Measurements from ENCODE around the gene CDH23.

CDH23 gene

DNA sequence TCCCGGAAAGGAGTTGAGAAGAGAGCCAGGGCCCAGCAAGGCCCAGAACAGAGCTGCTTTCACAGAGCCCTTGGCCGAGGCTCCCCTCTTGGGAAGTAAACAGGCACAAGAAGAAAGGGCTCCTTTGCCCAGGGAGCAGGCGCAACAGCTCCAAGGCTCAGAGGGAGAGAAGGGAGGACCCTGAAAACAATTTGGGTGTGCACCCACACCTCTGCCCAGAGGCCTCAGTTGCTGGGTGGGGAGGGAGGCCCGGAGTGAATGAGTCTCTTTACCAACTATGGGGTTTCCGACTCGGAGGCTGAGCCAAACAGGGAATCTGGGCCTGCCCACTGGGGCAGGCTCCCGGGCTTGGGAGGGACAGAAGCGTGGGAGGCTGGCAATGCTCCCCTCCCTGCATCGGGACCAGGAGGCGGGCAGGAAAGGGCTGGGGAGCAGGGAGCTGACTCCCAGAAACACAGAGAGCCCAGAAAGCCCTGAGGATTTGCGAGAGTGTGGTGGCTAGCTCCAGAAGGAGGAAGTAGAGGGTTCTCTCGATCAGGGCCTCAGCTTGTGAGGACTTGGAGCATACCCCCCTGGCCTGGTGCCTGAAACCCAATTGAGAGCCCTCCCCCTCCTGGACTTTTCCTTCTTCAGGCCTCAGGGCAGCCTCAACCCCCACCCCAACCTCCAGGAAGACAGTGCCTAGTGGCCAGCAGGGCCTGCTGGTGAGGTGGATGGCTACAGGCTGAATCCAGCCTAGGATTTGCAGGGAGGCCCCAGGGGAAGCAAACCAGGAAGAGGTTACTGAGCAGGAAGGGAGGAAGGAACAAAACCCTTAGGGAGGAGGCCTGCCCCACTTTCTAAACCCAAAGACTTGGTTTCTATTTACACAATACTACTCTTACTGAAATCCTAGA is 316.7 kb downstream of the CDH23 start:
- Histone ChIP-seq H3K4me2 (ENCODE audit: low read length) (no peak overlapping the region), H3K79me2 (ENCODE audit: control insufficient read depth, insufficient read depth, low read length, poor library complexity) (no peaks in the 10 kb centered on the region), H2BK5ac (ENCODE audit: low read depth, low read length, poor library complexity) (no peak overlapping the region), H3K18ac (ENCODE audit: low read length) (no peak overlapping the region), H3K36me3 (ENCODE audit: control insufficient read depth in 1 of 2, insufficient read depth in 2 of 2, low read length in 2 of 2) (no peaks in the 10 kb centered on the region), H3K23ac (ENCODE audit: low read length) (no peak overlapping the region), H2AFZ (ENCODE audit: insufficient read depth, low read length, poor library complexity) (no peak overlapping the region), H3K14ac (ENCODE audit: low read length) (no peak overlapping the region), H2BK120ac (ENCODE audit: insufficient read depth, low read length, poor library complexity) (no peak overlapping the region), H4K91ac (ENCODE audit: low read depth, low read length) (peak overlapping the region; percentile 7), H2AK5ac (ENCODE audit: low read length) (no peak overlapping the region), H3K4ac (ENCODE audit: low read depth, low read length) (no peak overlapping the region), H4K12ac (ENCODE audit: low read depth, low read length) (no peak overlapping the region), H2BK12ac (ENCODE audit: low read length) (no peak overlapping the region), H3K79me1 (ENCODE audit: low read length) (no peaks in the 10 kb centered on the region), H3K4me1 (ENCODE audit: control insufficient read depth in 1 of 2, insufficient read depth in 2 of 2, low read length in 2 of 2) (no peaks in the 10 kb centered on the region), H3K9me3 (ENCODE audit: insufficient read depth, low read depth, low read length) (peaks cover 3% of the 10 kb centered on the region), H3K27ac (ENCODE audit: low read depth, low read length) (no peak overlapping the region), H3K27me3 (ENCODE audit: insufficient read depth, low read length) (no peaks in the 10 kb centered on the region), H3K9ac (ENCODE audit: low read length) (no peak overlapping the region), H3K4me3 (ENCODE audit: low read depth, low read length) (no peak overlapping the region), H4K8ac (ENCODE audit: low read depth, low read length) (no peak overlapping the region)
- WGBS (ENCODE audit: extremely low coverage, insufficient coverage, insufficient read length): no CpG with 5 or more reads among the region's 12 CpGs
- DNase-seq: peak in 1 of 2 donors; percentile 12

DNA sequence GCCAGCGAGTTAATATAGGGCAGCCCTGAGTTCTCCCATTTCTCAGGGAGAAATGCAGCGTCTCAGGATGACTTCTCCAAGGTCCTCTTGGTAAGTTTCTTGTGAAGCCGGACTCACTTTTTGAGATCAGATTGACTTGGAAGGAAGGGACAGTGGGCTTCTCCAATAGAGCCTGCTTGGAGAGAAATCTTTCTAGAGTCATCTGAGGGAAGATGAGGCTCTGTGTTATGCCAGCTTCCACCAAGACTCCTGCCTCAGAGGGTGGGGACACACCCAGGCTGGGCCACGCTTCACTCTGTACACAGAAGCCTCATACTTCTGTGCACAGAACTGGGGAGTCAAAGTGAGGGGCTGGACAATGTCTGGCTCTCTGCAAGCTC is 317.3 kb downstream of the CDH23 start:
- Histone ChIP-seq H3K27me3 (ENCODE audit: insufficient read depth, low read length) (no peaks in the 10 kb centered on the region), H3K4ac (ENCODE audit: low read depth, low read length) (no peak overlapping the region), H2AK5ac (ENCODE audit: low read length) (no peak overlapping the region), H4K12ac (ENCODE audit: low read depth, low read length) (no peak overlapping the region), H3K4me3 (ENCODE audit: low read depth, low read length) (no peak overlapping the region), H3K4me1 (ENCODE audit: control insufficient read depth in 1 of 2, insufficient read depth in 2 of 2, low read length in 2 of 2) (no peaks in the 10 kb centered on the region), H4K8ac (ENCODE audit: low read depth, low read length) (no peak overlapping the region), H3K79me2 (ENCODE audit: control insufficient read depth, insufficient read depth, low read length, poor library complexity) (no peaks in the 10 kb centered on the region), H2BK120ac (ENCODE audit: insufficient read depth, low read length, poor library complexity) (no peak overlapping the region), H3K79me1 (ENCODE audit: low read length) (no peaks in the 10 kb centered on the region), H3K36me3 (ENCODE audit: control insufficient read depth in 1 of 2, insufficient read depth in 2 of 2, low read length in 2 of 2) (no peaks in the 10 kb centered on the region), H2AFZ (ENCODE audit: insufficient read depth, low read length, poor library complexity) (no peak overlapping the region), H2BK12ac (ENCODE audit: low read length) (no peak overlapping the region), H3K9me3 (ENCODE audit: insufficient read depth, low read depth, low read length) (peaks cover 2% of the 10 kb centered on the region), H3K9ac (ENCODE audit: low read length) (no peak overlapping the region), H3K27ac (ENCODE audit: low read depth, low read length) (no peak overlapping the region), H3K14ac (ENCODE audit: low read length) (no peak overlapping the region), H4K91ac (ENCODE audit: low read depth, low read length) (no peak overlapping the region), H3K18ac (ENCODE audit: low read length) (no peak overlapping the region), H2BK5ac (ENCODE audit: low read depth, low read length, poor library complexity) (no peak overlapping the region), H3K4me2 (ENCODE audit: low read length) (no peak overlapping the region), H3K23ac (ENCODE audit: low read length) (no peak overlapping the region)
- DNase-seq: no peak
- WGBS (ENCODE audit: extremely low coverage, insufficient coverage, insufficient read length): no CpG with 5 or more reads among the region's 4 CpGs

DNA sequence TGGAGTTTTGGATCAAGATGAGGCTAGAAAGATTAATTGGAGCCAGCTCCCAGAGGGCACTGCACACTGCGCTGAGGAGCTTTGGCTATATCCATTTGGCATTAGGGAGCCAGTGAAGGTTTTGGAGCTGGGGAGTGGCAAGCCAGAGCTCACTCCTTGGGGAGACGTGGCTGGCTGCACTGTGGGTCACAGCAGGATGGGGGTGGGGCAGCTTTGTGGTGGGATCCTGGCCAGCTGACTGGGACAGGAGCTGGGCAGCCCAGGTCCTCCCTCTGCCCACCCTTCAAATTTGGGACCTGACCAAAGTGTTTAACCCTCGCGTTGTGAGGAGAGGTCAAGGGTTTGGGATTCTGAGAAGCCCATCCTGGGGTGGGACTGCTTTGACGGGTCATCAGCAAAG is 317.9 kb downstream of the CDH23 start:
- WGBS (ENCODE audit: extremely low coverage, insufficient coverage, insufficient read length): no CpG with 5 or more reads among the region's 5 CpGs
- H3K4ac ChIP-seq (ENCODE audit: low read depth, low read length): no peak overlapping the region
- no peak overlapping the region for H2BK120ac ChIP-seq (ENCODE audit: insufficient read depth, low read length, poor library complexity)
- H3K4me2 ChIP-seq (ENCODE audit: low read length): no peak overlapping the region
- no peak overlapping the region for H3K14ac ChIP-seq (ENCODE audit: low read length)
- no peak overlapping the region for H3K9ac ChIP-seq (ENCODE audit: low read length)
- H4K91ac ChIP-seq (ENCODE audit: low read depth, low read length): no peak overlapping the region
- H2AK5ac ChIP-seq (ENCODE audit: low read length): no peak overlapping the region
- no peaks in the 10 kb centered on the region for H3K79me1 ChIP-seq (ENCODE audit: low read length)
- no peak overlapping the region for H2AFZ ChIP-seq (ENCODE audit: insufficient read depth, low read length, poor library complexity)
- H3K9me3 ChIP-seq (ENCODE audit: insufficient read depth, low read depth, low read length): peaks cover 2% of the 10 kb centered on the region
- no peak overlapping the region for H2BK12ac ChIP-seq (ENCODE audit: low read length)
- H2BK5ac ChIP-seq (ENCODE audit: low read depth, low read length, poor library complexity): no peak overlapping the region
- no peak for DNase-seq
- H4K8ac ChIP-seq (ENCODE audit: low read depth, low read length): no peak overlapping the region
- no peak overlapping the region for H3K23ac ChIP-seq (ENCODE audit: low read length)
- no peaks in the 10 kb centered on the region for H3K4me1 ChIP-seq (ENCODE audit: control insufficient read depth in 1 of 2, insufficient read depth in 2 of 2, low read length in 2 of 2)
- no peak overlapping the region for H3K18ac ChIP-seq (ENCODE audit: low read length)
- no peaks in the 10 kb centered on the region for H3K79me2 ChIP-seq (ENCODE audit: control insufficient read depth, insufficient read depth, low read length, poor library complexity)
- H4K12ac ChIP-seq (ENCODE audit: low read depth, low read length): no peak overlapping the region
- H3K27ac ChIP-seq (ENCODE audit: low read depth, low read length): no peak overlapping the region
- H3K27me3 ChIP-seq (ENCODE audit: insufficient read depth, low read length): no peaks in the 10 kb centered on the region
- H3K4me3 ChIP-seq (ENCODE audit: low read depth, low read length): no peak overlapping the region
- H3K36me3 ChIP-seq (ENCODE audit: control insufficient read depth in 1 of 2, insufficient read depth in 2 of 2, low read length in 2 of 2): no peaks in the 10 kb centered on the region

DNA sequence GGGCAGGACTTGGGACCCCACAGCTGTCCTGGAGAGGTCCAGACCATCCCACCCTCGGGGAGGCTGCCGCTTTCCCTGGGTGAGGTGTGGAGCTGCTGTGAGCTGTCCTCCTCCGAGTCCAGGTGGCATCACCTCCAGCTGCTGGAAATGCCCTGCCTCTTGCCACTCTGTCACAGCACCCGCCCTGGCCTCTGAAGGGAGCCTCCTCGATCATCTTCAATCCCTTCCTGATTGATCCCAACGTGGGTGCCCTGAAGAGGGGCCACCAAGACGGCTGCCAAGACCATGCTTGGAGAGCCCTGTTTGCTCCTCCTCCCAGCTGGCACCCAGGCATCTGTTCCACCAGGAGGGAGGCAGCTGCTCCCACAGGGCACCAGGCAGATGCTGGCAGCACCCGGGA is 318.3 kb downstream of the CDH23 start:
- H3K18ac ChIP-seq (ENCODE audit: low read length): no peak overlapping the region
- H3K14ac ChIP-seq (ENCODE audit: low read length): no peak overlapping the region
- no peak overlapping the region for H4K12ac ChIP-seq (ENCODE audit: low read depth, low read length)
- H3K4me2 ChIP-seq (ENCODE audit: low read length): no peak overlapping the region
- peaks cover 2% of the 10 kb centered on the region for H3K9me3 ChIP-seq (ENCODE audit: insufficient read depth, low read depth, low read length)
- DNase-seq: no peak
- no peak overlapping the region for H3K9ac ChIP-seq (ENCODE audit: low read length)
- H3K4me1 ChIP-seq (ENCODE audit: control insufficient read depth in 1 of 2, insufficient read depth in 2 of 2, low read length in 2 of 2): no peaks in the 10 kb centered on the region
- H2BK12ac ChIP-seq (ENCODE audit: low read length): no peak overlapping the region
- no peak overlapping the region for H2BK5ac ChIP-seq (ENCODE audit: low read depth, low read length, poor library complexity)
- WGBS (ENCODE audit: extremely low coverage, insufficient coverage, insufficient read length): no CpG with 5 or more reads among the region's 8 CpGs
- H4K91ac ChIP-seq (ENCODE audit: low read depth, low read length): no peak overlapping the region
- no peaks in the 10 kb centered on the region for H3K36me3 ChIP-seq (ENCODE audit: control insufficient read depth in 1 of 2, insufficient read depth in 2 of 2, low read length in 2 of 2)
- H3K27ac ChIP-seq (ENCODE audit: low read depth, low read length): no peak overlapping the region
- no peak overlapping the region for H2AK5ac ChIP-seq (ENCODE audit: low read length)
- no peak overlapping the region for H2AFZ ChIP-seq (ENCODE audit: insufficient read depth, low read length, poor library complexity)
- H3K27me3 ChIP-seq (ENCODE audit: insufficient read depth, low read length): no peaks in the 10 kb centered on the region
- H4K8ac ChIP-seq (ENCODE audit: low read depth, low read length): no peak overlapping the region
- H3K4me3 ChIP-seq (ENCODE audit: low read depth, low read length): no peak overlapping the region
- no peak overlapping the region for H2BK120ac ChIP-seq (ENCODE audit: insufficient read depth, low read length, poor library complexity)
- no peak overlapping the region for H3K4ac ChIP-seq (ENCODE audit: low read depth, low read length)
- no peak overlapping the region for H3K23ac ChIP-seq (ENCODE audit: low read length)
- no peaks in the 10 kb centered on the region for H3K79me2 ChIP-seq (ENCODE audit: control insufficient read depth, insufficient read depth, low read length, poor library complexity)
- H3K79me1 ChIP-seq (ENCODE audit: low read length): no peaks in the 10 kb centered on the region
